ENCODE data around the gene TOMM70. TPM values are rescaled to one million over a fixed set of nuclear protein-coding genes. Genes with fewer than 3 reads are reported as not detected.

TOMM70 gene
- total RNA-seq, 1 experiment from 2014 or later, result 59.2 TPM

DNA sequence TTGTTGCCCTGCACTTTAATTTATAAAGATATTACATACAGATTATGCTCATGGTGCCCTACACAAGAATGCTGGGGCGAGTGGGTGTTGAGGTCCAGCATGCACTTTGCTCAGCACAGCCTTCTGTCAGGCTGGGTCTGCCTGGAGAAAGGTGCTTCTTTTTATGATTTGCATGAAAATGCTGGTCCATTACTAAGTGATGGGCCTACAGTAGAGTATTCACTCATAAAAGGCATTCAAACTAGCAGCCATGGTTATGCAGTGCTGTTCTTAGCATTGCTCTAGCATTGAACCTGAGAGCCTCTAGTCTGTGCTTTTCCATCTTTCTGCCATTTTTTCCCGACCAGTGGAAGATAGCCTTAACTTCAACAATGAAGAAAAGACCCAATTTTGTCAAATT lies 12.7 kb upstream of the TOMM70 start:
- H3K4me3 Mint-ChIP-seq, result 0 out of 2 replicates have a peak overlapping the region, but pooled peaks have one; percentile 3
- DNase-seq (ENCODE audit: low spot score), result no peak
- TF ChIP-seq NFE2L1 (CRISPR knock-in tag; IDR thresholded peaks at IDR 0.05), result no peak
- TF ChIP-seq, protein P1, sequence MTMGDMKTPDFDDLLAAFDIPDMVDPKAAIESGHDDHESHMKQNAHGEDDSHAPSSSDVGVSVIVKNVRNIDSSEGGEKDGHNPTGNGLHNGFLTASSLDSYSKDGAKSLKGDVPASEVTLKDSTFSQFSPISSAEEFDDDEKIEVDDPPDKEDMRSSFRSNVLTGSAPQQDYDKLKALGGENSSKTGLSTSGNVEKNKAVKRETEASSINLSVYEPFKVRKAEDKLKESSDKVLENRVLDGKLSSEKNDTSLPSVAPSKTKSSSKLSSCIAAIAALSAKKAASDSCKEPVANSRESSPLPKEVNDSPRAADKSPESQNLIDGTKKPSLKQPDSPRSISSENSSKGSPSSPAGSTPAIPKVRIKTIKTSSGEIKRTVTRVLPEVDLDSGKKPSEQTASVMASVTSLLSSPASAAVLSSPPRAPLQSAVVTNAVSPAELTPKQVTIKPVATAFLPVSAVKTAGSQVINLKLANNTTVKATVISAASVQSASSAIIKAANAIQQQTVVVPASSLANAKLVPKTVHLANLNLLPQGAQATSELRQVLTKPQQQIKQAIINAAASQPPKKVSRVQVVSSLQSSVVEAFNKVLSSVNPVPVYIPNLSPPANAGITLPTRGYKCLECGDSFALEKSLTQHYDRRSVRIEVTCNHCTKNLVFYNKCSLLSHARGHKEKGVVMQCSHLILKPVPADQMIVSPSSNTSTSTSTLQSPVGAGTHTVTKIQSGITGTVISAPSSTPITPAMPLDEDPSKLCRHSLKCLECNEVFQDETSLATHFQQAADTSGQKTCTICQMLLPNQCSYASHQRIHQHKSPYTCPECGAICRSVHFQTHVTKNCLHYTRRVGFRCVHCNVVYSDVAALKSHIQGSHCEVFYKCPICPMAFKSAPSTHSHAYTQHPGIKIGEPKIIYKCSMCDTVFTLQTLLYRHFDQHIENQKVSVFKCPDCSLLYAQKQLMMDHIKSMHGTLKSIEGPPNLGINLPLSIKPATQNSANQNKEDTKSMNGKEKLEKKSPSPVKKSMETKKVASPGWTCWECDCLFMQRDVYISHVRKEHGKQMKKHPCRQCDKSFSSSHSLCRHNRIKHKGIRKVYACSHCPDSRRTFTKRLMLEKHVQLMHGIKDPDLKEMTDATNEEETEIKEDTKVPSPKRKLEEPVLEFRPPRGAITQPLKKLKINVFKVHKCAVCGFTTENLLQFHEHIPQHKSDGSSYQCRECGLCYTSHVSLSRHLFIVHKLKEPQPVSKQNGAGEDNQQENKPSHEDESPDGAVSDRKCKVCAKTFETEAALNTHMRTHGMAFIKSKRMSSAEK (CRISPR knock-in tag; IDR thresholded peaks at IDR 0.05; ENCODE audit: borderline replicate concordance), result no peak
- no peak overlapping the region; the same call in 1 of the 2 replicates for H3K27ac Mint-ChIP-seq
- peak; percentile 86 for ATAC-seq
- no peaks in the 10 kb centered on the region for H3K27me3 Mint-ChIP-seq (ENCODE audit: low read depth)
- peaks cover 14% of the 10 kb centered on the region for H3K9me3 Mint-ChIP-seq
- POLR2A ChIA-PET, result no interaction called here
- peaks cover 49% of the 10 kb centered on the region for H3K4me1 Mint-ChIP-seq
- CTCF ChIA-PET, result no interaction called here
- peaks cover 30% of the 10 kb centered on the region for H3K36me3 Mint-ChIP-seq

DNA sequence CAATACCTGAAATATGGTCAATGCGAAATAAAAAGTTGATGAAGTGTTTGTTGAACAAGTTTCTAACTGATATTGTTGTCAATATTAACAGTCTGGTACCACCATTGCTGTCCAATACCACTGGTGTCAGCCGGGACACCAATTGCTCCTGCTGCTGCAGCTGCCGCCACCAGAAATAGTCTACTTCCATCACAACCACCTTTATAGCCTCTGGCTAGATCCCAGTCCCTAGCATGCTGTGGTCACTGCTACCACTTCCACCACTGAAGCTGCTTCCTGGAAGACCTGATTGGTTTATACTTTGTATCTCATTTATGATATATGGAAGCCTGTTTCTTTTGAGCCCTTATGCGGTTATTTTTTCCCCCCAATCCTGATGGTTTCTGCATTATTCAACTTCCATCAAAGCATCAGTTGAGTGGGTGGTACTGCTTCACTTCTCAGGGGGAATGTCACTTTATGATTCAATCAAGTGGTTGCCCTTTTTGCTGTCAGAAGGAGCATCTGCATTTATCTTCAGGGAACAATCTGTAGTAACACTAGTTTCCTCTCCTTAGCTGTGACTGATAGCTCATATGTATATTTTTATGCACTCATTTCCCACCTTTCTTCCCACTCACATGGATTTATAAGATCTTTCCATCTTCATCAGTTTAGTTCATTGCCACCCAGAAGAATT lies 12.2 kb upstream of the TOMM70 start:
- H3K9me3 Mint-ChIP-seq, result peaks cover 14% of the 10 kb centered on the region
- H3K4me1 Mint-ChIP-seq, result peaks cover 48% of the 10 kb centered on the region
- H3K27me3 Mint-ChIP-seq (ENCODE audit: low read depth), result no peaks in the 10 kb centered on the region
- ATAC-seq (no peak), DNase-seq (ENCODE audit: low spot score) (no peak)
- peaks cover 30% of the 10 kb centered on the region for H3K36me3 Mint-ChIP-seq
- CTCF ChIA-PET, result no interaction called here
- POLR2A ChIA-PET, result no interaction called here
- peak overlapping the region; percentile 29; the same call in 1 of the 2 replicates for H3K27ac Mint-ChIP-seq
- no peak overlapping the region for H3K4me3 Mint-ChIP-seq
- TF ChIP-seq HMGA2 (CRISPR knock-in tag; IDR thresholded peaks at IDR 0.05) (no peak), NR2C2 (CRISPR knock-in tag; IDR thresholded peaks at IDR 0.05) (no peak), SP1 (CRISPR knock-in tag; conservative IDR thresholded peaks at IDR 0.05) (no peak), ZBTB21 (CRISPR knock-in tag; IDR thresholded peaks at IDR 0.05; ENCODE audit: borderline replicate concordance) (no peak), TCF7 (CRISPR knock-in tag; IDR thresholded peaks at IDR 0.05; ENCODE audit: low read depth) (no peak), JUN (CRISPR knock-in tag; IDR thresholded peaks at IDR 0.05) (no peak), CBFB (CRISPR knock-in tag; IDR thresholded peaks at IDR 0.05; ENCODE audit: low read depth) (no peak), ATF1 (CRISPR knock-in tag; IDR thresholded peaks at IDR 0.05) (no peak), ZNF263 (CRISPR knock-in tag; IDR thresholded peaks at IDR 0.05; ENCODE audit: low read depth) (no peak), RELA (CRISPR knock-in tag; IDR thresholded peaks at IDR 0.05; ENCODE audit: borderline replicate concordance) (no peak)
- TF ChIP-seq, protein P2, sequence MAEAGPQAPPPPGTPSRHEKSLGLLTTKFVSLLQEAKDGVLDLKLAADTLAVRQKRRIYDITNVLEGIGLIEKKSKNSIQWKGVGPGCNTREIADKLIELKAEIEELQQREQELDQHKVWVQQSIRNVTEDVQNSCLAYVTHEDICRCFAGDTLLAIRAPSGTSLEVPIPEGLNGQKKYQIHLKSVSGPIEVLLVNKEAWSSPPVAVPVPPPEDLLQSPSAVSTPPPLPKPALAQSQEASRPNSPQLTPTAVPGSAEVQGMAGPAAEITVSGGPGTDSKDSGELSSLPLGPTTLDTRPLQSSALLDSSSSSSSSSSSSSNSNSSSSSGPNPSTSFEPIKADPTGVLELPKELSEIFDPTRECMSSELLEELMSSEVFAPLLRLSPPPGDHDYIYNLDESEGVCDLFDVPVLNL (CRISPR knock-in tag; IDR thresholded peaks at IDR 0.05; ENCODE audit: borderline replicate concordance, low read depth), result no peak
- TF ChIP-seq, protein P3, sequence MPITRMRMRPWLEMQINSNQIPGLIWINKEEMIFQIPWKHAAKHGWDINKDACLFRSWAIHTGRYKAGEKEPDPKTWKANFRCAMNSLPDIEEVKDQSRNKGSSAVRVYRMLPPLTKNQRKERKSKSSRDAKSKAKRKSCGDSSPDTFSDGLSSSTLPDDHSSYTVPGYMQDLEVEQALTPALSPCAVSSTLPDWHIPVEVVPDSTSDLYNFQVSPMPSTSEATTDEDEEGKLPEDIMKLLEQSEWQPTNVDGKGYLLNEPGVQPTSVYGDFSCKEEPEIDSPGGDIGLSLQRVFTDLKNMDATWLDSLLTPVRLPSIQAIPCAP (CRISPR knock-in tag; IDR thresholded peaks at IDR 0.05), result no peak
- TF ChIP-seq, protein P4, sequence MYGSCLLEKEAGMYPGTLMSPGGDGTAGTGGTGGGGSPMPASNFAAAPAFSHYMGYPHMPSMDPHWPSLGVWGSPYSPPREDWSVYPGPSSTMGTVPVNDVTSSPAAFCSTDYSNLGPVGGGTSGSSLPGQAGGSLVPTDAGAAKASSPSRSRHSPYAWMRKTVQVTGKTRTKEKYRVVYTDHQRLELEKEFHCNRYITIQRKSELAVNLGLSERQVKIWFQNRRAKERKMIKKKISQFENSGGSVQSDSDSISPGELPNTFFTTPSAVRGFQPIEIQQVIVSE (CRISPR knock-in tag; IDR thresholded peaks at IDR 0.05; ENCODE audit: borderline replicate concordance), result no peak
- TF ChIP-seq, protein P5, sequence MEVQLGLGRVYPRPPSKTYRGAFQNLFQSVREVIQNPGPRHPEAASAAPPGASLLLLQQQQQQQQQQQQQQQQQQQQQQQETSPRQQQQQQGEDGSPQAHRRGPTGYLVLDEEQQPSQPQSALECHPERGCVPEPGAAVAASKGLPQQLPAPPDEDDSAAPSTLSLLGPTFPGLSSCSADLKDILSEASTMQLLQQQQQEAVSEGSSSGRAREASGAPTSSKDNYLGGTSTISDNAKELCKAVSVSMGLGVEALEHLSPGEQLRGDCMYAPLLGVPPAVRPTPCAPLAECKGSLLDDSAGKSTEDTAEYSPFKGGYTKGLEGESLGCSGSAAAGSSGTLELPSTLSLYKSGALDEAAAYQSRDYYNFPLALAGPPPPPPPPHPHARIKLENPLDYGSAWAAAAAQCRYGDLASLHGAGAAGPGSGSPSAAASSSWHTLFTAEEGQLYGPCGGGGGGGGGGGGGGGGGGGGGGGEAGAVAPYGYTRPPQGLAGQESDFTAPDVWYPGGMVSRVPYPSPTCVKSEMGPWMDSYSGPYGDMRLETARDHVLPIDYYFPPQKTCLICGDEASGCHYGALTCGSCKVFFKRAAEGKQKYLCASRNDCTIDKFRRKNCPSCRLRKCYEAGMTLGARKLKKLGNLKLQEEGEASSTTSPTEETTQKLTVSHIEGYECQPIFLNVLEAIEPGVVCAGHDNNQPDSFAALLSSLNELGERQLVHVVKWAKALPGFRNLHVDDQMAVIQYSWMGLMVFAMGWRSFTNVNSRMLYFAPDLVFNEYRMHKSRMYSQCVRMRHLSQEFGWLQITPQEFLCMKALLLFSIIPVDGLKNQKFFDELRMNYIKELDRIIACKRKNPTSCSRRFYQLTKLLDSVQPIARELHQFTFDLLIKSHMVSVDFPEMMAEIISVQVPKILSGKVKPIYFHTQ (CRISPR knock-in tag; IDR thresholded peaks at IDR 0.05), result no peak
- TF ChIP-seq, protein P6, sequence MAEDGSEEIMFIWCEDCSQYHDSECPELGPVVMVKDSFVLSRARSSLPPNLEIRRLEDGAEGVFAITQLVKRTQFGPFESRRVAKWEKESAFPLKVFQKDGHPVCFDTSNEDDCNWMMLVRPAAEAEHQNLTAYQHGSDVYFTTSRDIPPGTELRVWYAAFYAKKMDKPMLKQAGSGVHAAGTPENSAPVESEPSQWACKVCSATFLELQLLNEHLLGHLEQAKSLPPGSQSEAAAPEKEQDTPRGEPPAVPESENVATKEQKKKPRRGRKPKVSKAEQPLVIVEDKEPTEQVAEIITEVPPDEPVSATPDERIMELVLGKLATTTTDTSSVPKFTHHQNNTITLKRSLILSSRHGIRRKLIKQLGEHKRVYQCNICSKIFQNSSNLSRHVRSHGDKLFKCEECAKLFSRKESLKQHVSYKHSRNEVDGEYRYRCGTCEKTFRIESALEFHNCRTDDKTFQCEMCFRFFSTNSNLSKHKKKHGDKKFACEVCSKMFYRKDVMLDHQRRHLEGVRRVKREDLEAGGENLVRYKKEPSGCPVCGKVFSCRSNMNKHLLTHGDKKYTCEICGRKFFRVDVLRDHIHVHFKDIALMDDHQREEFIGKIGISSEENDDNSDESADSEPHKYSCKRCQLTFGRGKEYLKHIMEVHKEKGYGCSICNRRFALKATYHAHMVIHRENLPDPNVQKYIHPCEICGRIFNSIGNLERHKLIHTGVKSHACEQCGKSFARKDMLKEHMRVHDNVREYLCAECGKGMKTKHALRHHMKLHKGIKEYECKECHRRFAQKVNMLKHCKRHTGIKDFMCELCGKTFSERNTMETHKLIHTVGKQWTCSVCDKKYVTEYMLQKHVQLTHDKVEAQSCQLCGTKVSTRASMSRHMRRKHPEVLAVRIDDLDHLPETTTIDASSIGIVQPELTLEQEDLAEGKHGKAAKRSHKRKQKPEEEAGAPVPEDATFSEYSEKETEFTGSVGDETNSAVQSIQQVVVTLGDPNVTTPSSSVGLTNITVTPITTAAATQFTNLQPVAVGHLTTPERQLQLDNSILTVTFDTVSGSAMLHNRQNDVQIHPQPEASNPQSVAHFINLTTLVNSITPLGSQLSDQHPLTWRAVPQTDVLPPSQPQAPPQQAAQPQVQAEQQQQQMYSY (CRISPR knock-in tag; IDR thresholded peaks at IDR 0.05), result no peak
- TF ChIP-seq, protein P7, sequence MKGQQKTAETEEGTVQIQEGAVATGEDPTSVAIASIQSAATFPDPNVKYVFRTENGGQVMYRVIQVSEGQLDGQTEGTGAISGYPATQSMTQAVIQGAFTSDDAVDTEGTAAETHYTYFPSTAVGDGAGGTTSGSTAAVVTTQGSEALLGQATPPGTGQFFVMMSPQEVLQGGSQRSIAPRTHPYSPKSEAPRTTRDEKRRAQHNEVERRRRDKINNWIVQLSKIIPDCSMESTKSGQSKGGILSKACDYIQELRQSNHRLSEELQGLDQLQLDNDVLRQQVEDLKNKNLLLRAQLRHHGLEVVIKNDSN (CRISPR knock-in tag; IDR thresholded peaks at IDR 0.05), result no peak
